HCT116 (cell line): ENCODE results near the gene PTGER3. TPM values are rescaled to one million over a fixed set of nuclear protein-coding genes. Genes with fewer than 3 reads are reported as not detected.

Experiments
- ATAC-seq: fragments of 200-7000 bp; cut with Tn5 transposase; 2 replicates; pipeline ENCODE4 v1.9.1; 2020; ENCODE audit warnings: mild to moderate bottlenecking, moderate library complexity
- BruUV-seq: library from RNA; stranded (reverse); fragments of 400-500 nt; replicated peaks from 2 replicates; lab custom pipeline; 2021; lab: Mats Ljungman, UMichigan
- CTCF ChIA-PET: fragments of 300-600 bp; sonication (Branson Sonifier 250); formaldehyde crosslinking; loops from one replicate; lab custom pipeline; 2021; ENCODE audit warnings: antibody characterized with exemption; lab: Charles Lee
- POLR2A ChIA-PET: fragments of 300-600, 350-600 bp; sonication (Branson Sonifier 250); formaldehyde crosslinking; loops from one replicate; lab custom pipeline; 2021; ENCODE audit warnings: antibody characterized with exemption; lab: Charles Lee
- RAD21 ChIA-PET, 2 experiments: fragments of 300-600 bp; sonication (Branson Sonifier 250); formaldehyde crosslinking; loops; one replicate each; lab custom pipeline; 2023; ENCODE audit warnings: low total read pairs in 2 of 2; ENCODE audit not compliant: uncharacterized antibody in 2 of 2, unreplicated experiment in 2 of 2, low non-redundant PET in 1 of 2; lab: Charles Lee
- DNase-seq: peaks from one replicate; pipeline ENCODE4 v3.0.0-alpha.2; 2010; ENCODE audit warnings: low read depth, low spot score
- H2AFZ ChIP-seq: fragments of 200-600 bp; shearing (Covaris generic), sonication (generic); 2 replicates; pipeline ENCODE4 v1.6.1; 2017; ENCODE audit warnings: low read depth, mixed run types, mixed read lengths, antibody characterized with exemption, low read length; ENCODE audit not compliant: poor library complexity, severe bottlenecking
- H3K27ac ChIP-seq: 2 replicates; pipeline ENCODE4 v1.5.1; 2012; ENCODE audit warnings: low read depth, low read length
- H3K27me3 ChIP-seq: fragments of 200-600 bp; sonication (generic); 2 replicates; pipeline ENCODE4 v1.6.1; 2016; ENCODE audit warnings: mixed run types, low read length, mixed read lengths; ENCODE audit not compliant: insufficient read depth
- H3K36me3 ChIP-seq, 2 experiments: fragments of 200-500 bp in 1 of 2; fragments of 200-600 bp in 1 of 2; sonication (Bioruptor generic) in 1 of 2; sonication (generic) in 1 of 2; 2 replicates each; pipeline versions ENCODE4 v1.5.1 to v1.6.1; 2014 to 2016; ENCODE audit warnings: low read length in 2 of 2, inconsistent platforms in 1 of 2, mixed read lengths in 1 of 2, mixed run types in 1 of 2; ENCODE audit not compliant: insufficient read depth in 2 of 2, control insufficient read depth in 1 of 2
- H3K4me1 ChIP-seq, 2 experiments: fragments of 200-600 bp in 1 of 2; sonication (generic) in 1 of 2; 2 replicates each; pipeline versions ENCODE4 v1.5.1 to v1.6.1; 2012 to 2017; ENCODE audit warnings: low read length in 2 of 2, inconsistent platforms in 1 of 2, mild to moderate bottlenecking in 1 of 2, mixed read lengths in 1 of 2, mixed run types in 1 of 2, moderate library complexity in 1 of 2; ENCODE audit not compliant: insufficient read depth in 2 of 2, control insufficient read depth in 1 of 2
- H3K4me2 ChIP-seq: fragments of 200-600 bp; sonication (generic); 2 replicates; pipeline ENCODE4 v1.6.1; 2017; ENCODE audit warnings: mixed run types, low read length, mixed read lengths
- H3K4me3 ChIP-seq, 2 experiments: fragments of 200-600 bp in 1 of 2; sonication (generic) in 1 of 2; replicated peaks in 1 of 2; 2 replicates each; pipeline ENCODE4 v1.5.1; 2011 to 2016; ENCODE audit warnings: low read length in 2 of 2, control low read depth in 1 of 2, low read depth in 1 of 2, mild to moderate bottlenecking in 1 of 2, mixed read lengths in 1 of 2, mixed run types in 1 of 2
- H3K79me2 ChIP-seq: fragments of 200-600 bp; sonication (generic); 2 replicates; pipeline ENCODE4 v1.6.1; 2017; ENCODE audit warnings: mild to moderate bottlenecking, mixed run types, low read length, moderate library complexity, mixed read lengths; ENCODE audit not compliant: insufficient read depth
- H3K9ac ChIP-seq: fragments of 200-600 bp; sonication (generic); 2 replicates; pipeline ENCODE4 v1.6.1; 2016; ENCODE audit warnings: low read length, mixed read lengths
- H3K9me2 ChIP-seq: fragments of 200-600 bp; sonication (generic), shearing (Covaris generic); 2 replicates; pipeline ENCODE4 v1.6.1; 2017; ENCODE audit warnings: mixed run types, mild to moderate bottlenecking, moderate library complexity; ENCODE audit not compliant: insufficient read depth
- H3K9me3 ChIP-seq, 2 experiments: fragments of 200-500 bp in 1 of 2; fragments of 200-600 bp in 1 of 2; sonication (Bioruptor generic) in 1 of 2; sonication (generic) in 1 of 2; 2 replicates each; pipeline ENCODE4 v1.6.1; 2014 to 2017; ENCODE audit warnings: low read length in 2 of 2, mixed read lengths in 2 of 2, inconsistent platforms in 1 of 2, low read depth in 1 of 2, mild to moderate bottlenecking in 1 of 2, mixed run types in 1 of 2, moderate library complexity in 1 of 2; ENCODE audit not compliant: control insufficient read depth in 1 of 2, insufficient read depth in 1 of 2
- H4K20me1 ChIP-seq: fragments of 200-600 bp; sonication (generic), shearing (Covaris generic); 2 replicates; pipeline ENCODE4 v1.6.1; 2017; ENCODE audit warnings: mixed run types, mild to moderate bottlenecking, moderate library complexity; ENCODE audit not compliant: insufficient read depth
- ATF3 ChIP-seq: IDR thresholded peaks from 2 replicates; pipeline ENCODE4 v1.6.1; 2012
- CBX3 ChIP-seq: IDR thresholded peaks from 2 replicates; pipeline ENCODE4 v1.6.1; 2012; ENCODE audit warnings: low read depth
- CEBPB ChIP-seq: IDR thresholded peaks from 2 replicates; pipeline ENCODE4 v1.6.1; 2012; ENCODE audit warnings: low read depth
- ELF1 ChIP-seq: IDR thresholded peaks from 2 replicates; pipeline ENCODE4 v1.6.1; 2012; ENCODE audit warnings: low read depth, borderline replicate concordance
- FOSL1 ChIP-seq: IDR thresholded peaks from 2 replicates; pipeline ENCODE4 v1.6.1; 2012; ENCODE audit warnings: low read depth
- JUND ChIP-seq: IDR thresholded peaks from 2 replicates; pipeline ENCODE4 v1.6.1; 2012
- MAX ChIP-seq: IDR thresholded peaks from 2 replicates; pipeline ENCODE4 v1.6.1; 2012
- RAD21 ChIP-seq: IDR thresholded peaks from 2 replicates; pipeline ENCODE4 v1.6.1; 2012; ENCODE audit warnings: low read depth, mild to moderate bottlenecking
- REST ChIP-seq: IDR thresholded peaks from 2 replicates; pipeline ENCODE4 v1.6.1; 2012; ENCODE audit warnings: low read depth
- SRF ChIP-seq: IDR thresholded peaks from 2 replicates; pipeline ENCODE4 v1.6.1; 2012; ENCODE audit warnings: low read depth
- ZFX ChIP-seq: fragments of 450-650 bp; IDR thresholded peaks from 2 replicates; pipeline ENCODE4 v1.6.1; 2017
- intact Hi-C: fragments of 100-400 bp; cut with micrococcal nuclease; formaldehyde crosslinking; loops from 2 replicates; pipeline ENCODE4 v1.10.0; 2022
- total RNA-seq: library from RNA; stranded (reverse); gene quantifications from one replicate; pipeline ENCODE4 v1.2.1, GENCODE V29; 2021; ENCODE audit not compliant: unreplicated experiment

The PTGER3 gene
- total RNA-seq, 1 experiment from 2014 or later = 0.05 TPM

GRCh38 chr1:71037829-71038620 lies 9.6 kb downstream of the PTGER3 start:
- CTCF ChIA-PET = no interaction called here
- H3K79me2 ChIP-seq = no peaks in the 10 kb centered on the region

More at GRCh38 chr1:71037829-71038620, 9.6 kb downstream of the PTGER3 start:
- Histone ChIP-seq H2AFZ (no peak overlapping the region), H3K4me3 (no peak overlapping the region), H3K4me1 (no peaks in the 10 kb centered on the region), H3K27me3 (peaks cover 70% of the 10 kb centered on the region), H3K36me3 (no peaks in the 10 kb centered on the region), H3K27ac (no peak overlapping the region), H3K4me2 (no peak overlapping the region), H3K9me2 (no peaks in the 10 kb centered on the region), H4K20me1 (no peaks in the 10 kb centered on the region), H3K9ac (no peak overlapping the region), H3K9me3 (no peaks in the 10 kb centered on the region)
- ChIA-PET RAD21 (no interaction called here), POLR2A (no interaction called here)
- intact Hi-C loops = no loop called here
- DNase-seq (no peak), ATAC-seq (no peak)
- BruUV-seq = no TSS peak
- TF ChIP-seq ZFX (no peak), ELF1 (no peak), CBX3 (no peak), RAD21 (no peak), FOSL1 (no peak), MAX (no peak), REST (no peak), CEBPB (no peak), ATF3 (no peak), SRF (no peak), JUND (no peak)
